Measurements from ENCODE around the gene ZNF83. TPM values are rescaled to one million over a fixed set of nuclear protein-coding genes. Genes with fewer than 3 reads are reported as not detected.

Gene ZNF83
- total RNA-seq, 6 experiments from 2014 or later, result 2.5 to 5.9 (median 3.3) TPM

DNA sequence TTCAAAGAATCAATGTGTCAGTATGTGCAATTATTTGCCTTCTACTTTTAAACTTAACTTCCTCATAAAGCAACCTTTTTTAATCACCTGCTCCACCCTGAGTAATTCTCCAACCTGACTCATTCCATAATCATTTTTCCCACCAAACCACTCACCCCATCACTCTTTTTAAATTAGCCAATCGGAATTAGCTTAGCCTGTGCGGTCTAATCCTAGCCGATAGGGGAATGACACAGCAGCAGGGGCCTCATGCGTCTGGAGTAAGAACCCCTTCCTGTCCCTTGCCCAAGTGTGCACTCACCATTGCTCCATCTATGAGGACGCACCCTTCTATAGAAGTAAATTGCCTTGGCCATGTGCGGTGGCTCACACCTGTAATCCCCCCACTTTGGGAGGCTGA is 27.4 kb upstream of the ZNF83 start:
- no peaks in the 10 kb centered on the region for H3K4me1 ChIP-seq
- no peaks in the 10 kb centered on the region for H3K9me3 ChIP-seq
- H3K4me3 ChIP-seq, result no peak overlapping the region
- TF ChIP-seq, protein P1, sequence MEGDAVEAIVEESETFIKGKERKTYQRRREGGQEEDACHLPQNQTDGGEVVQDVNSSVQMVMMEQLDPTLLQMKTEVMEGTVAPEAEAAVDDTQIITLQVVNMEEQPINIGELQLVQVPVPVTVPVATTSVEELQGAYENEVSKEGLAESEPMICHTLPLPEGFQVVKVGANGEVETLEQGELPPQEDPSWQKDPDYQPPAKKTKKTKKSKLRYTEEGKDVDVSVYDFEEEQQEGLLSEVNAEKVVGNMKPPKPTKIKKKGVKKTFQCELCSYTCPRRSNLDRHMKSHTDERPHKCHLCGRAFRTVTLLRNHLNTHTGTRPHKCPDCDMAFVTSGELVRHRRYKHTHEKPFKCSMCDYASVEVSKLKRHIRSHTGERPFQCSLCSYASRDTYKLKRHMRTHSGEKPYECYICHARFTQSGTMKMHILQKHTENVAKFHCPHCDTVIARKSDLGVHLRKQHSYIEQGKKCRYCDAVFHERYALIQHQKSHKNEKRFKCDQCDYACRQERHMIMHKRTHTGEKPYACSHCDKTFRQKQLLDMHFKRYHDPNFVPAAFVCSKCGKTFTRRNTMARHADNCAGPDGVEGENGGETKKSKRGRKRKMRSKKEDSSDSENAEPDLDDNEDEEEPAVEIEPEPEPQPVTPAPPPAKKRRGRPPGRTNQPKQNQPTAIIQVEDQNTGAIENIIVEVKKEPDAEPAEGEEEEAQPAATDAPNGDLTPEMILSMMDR (IDR thresholded peaks at IDR 0.05), result no peak
- TF ChIP-seq POLR2A (IDR thresholded peaks at IDR 0.05), result no peak
- H3K36me3 ChIP-seq, result no peaks in the 10 kb centered on the region
- no peak for DNase-seq
- 83% methylated on average over 6 of the region's 6 CpGs for WGBS (ENCODE audit: insufficient coverage, low coverage, low lambda C conversion rate, missing lambda C conversion rate)
- intact Hi-C loops (cut with DNase I), result no loop called here
- no peaks in the 10 kb centered on the region for H3K27me3 ChIP-seq
- no peak for ATAC-seq
- no peak overlapping the region for H3K27ac ChIP-seq

GRCh38 chr19:52665027-52665426 is 26.9 kb upstream of the ZNF83 start:
- intact Hi-C loops (cut with DNase I), result no loop called here
- Histone ChIP-seq H3K4me3 (no peak overlapping the region), H3K4me1 (no peaks in the 10 kb centered on the region), H3K9me3 (no peaks in the 10 kb centered on the region), H3K27me3 (no peaks in the 10 kb centered on the region), H3K36me3 (no peaks in the 10 kb centered on the region), H3K27ac (no peak overlapping the region)
- no peak for ATAC-seq
- 85% methylated on average over 4 of the region's 4 CpGs for WGBS (ENCODE audit: insufficient coverage, low coverage, low lambda C conversion rate, missing lambda C conversion rate)
- DNase-seq, result no peak
- no peak for TF ChIP-seq POLR2A (IDR thresholded peaks at IDR 0.05)
- TF ChIP-seq, protein P1 (IDR thresholded peaks at IDR 0.05), result no peak

DNA sequence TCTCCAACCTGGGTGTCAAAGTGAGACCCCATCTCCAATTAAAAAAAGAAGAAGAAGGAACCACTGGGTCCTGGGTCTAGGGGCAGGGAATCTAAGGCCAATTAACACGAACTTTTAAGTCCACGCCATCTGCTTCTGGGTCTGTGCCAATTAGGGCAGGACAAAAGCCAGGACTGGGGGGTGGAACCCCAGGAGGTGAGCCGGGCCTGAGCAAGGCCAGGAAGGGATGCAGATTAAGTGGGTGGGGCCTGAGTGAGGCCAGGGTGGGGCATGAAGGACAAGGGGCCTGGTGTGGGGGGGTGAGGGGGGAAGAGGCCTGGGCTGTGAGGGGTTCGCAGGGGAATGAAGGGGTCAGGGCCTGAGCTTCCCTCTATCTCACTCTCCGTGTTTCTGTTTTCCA is 26.3 kb upstream of the ZNF83 start:
- WGBS (ENCODE audit: insufficient coverage, low coverage, low lambda C conversion rate, missing lambda C conversion rate), result 88% methylated on average over 5 of the region's 5 CpGs

GRCh38 chr19:52662631-52663030 is 24.5 kb upstream of the ZNF83 start:
- no peak for TF ChIP-seq POLR2A (IDR thresholded peaks at IDR 0.05)
- TF ChIP-seq, protein P1 (IDR thresholded peaks at IDR 0.05), result no peak
- Histone ChIP-seq H3K27me3 (no peaks in the 10 kb centered on the region), H3K4me1 (no peaks in the 10 kb centered on the region), H3K9me3 (no peaks in the 10 kb centered on the region), H3K36me3 (no peaks in the 10 kb centered on the region), H3K27ac (no peak overlapping the region), H3K4me3 (no peak overlapping the region)
- ATAC-seq, result no peak
- 72% methylated on average over 3 of the region's 3 CpGs for WGBS (ENCODE audit: insufficient coverage, low coverage, low lambda C conversion rate, missing lambda C conversion rate)
- intact Hi-C loops (cut with DNase I), result no loop called here
- no peak for DNase-seq

More for the DNA sequence above, 26.3 kb upstream of the ZNF83 start:
- H3K4me3 ChIP-seq, result no peak overlapping the region
- H3K27me3 ChIP-seq, result no peaks in the 10 kb centered on the region
- ATAC-seq (no peak), DNase-seq (no peak)
- no peak overlapping the region for H3K27ac ChIP-seq
- no peak for TF ChIP-seq POLR2A (IDR thresholded peaks at IDR 0.05)
- TF ChIP-seq, protein P1 (IDR thresholded peaks at IDR 0.05), result no peak
- no peaks in the 10 kb centered on the region for H3K9me3 ChIP-seq
- no peaks in the 10 kb centered on the region for H3K4me1 ChIP-seq
- H3K36me3 ChIP-seq, result no peaks in the 10 kb centered on the region
- intact Hi-C loops (cut with DNase I), result no loop called here

DNA sequence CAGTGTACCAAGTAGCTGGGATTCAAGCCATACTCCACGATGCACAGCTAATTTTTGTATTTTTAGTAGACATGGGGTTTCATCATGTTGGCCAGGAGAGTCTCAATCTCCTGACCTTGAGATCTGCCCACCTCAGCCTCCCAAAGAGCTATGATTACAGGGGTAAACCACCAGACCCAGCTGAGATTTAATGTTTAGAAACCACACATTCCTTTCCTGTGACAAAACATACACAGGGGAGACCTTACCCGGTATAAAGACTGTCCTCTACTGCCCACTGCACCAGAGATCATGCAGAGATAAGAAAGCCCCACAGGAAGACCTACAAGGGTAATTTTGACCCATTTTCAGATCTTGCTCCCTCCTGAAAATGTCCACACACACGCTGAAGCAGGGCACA is 22.8 kb upstream of the ZNF83 start:
- 50% methylated on average over 2 of the region's 3 CpGs for WGBS (ENCODE audit: insufficient coverage, low coverage, low lambda C conversion rate, missing lambda C conversion rate)
- no peak overlapping the region for H3K27ac ChIP-seq
- no peaks in the 10 kb centered on the region for H3K36me3 ChIP-seq
- H3K27me3 ChIP-seq, result no peaks in the 10 kb centered on the region
- no peaks in the 10 kb centered on the region for H3K4me1 ChIP-seq
- no peak for ATAC-seq
- intact Hi-C loops (cut with DNase I), result no loop called here
- no peak for TF ChIP-seq POLR2A (IDR thresholded peaks at IDR 0.05)
- TF ChIP-seq, protein P1 (IDR thresholded peaks at IDR 0.05), result no peak
- DNase-seq, result no peak
- H3K9me3 ChIP-seq, result no peaks in the 10 kb centered on the region
- H3K4me3 ChIP-seq, result no peak overlapping the region

Measured in right lobe of liver (tissue), 6 donors.